BE2C (cell line): Measurements from ENCODE around the gene PRR5L.

ENCODE experiments used
- DNase-seq: peaks from one replicate; pipeline ENCODE4 v3.0.0-alpha.2; 2020
- H3K27me3 ChIP-seq: fragments of 250-450 bp; sonication (Bioruptor Pico); 2 replicates; pipeline ENCODE4 v1.5.1; 2020; ENCODE audit warnings: mild to moderate bottlenecking
- H3K36me3 ChIP-seq: fragments of 250-450 bp; sonication (Bioruptor Pico); 2 replicates; pipeline ENCODE4 v1.5.1; 2020; ENCODE audit warnings: mild to moderate bottlenecking
- H3K4me1 ChIP-seq: fragments of 250-450 bp; sonication (Bioruptor Pico); 2 replicates; pipeline ENCODE4 v1.5.1; 2020
- H3K4me3 ChIP-seq: 2 replicates; pipeline ENCODE4 v1.5.1; 2011; ENCODE audit warnings: low read depth, low read length
- H3K9me3 ChIP-seq: fragments of 250-450 bp; sonication (Bioruptor Pico); 2 replicates; pipeline ENCODE4 v1.5.1; 2020
- TF ChIP-seq, protein P1 (sequence below): IDR thresholded peaks from 2 replicates; pipeline ENCODE4 v1.5.1; 2012; ENCODE audit warnings: mild to moderate bottlenecking, low read depth, low read length

Gene PRR5L

DNA sequence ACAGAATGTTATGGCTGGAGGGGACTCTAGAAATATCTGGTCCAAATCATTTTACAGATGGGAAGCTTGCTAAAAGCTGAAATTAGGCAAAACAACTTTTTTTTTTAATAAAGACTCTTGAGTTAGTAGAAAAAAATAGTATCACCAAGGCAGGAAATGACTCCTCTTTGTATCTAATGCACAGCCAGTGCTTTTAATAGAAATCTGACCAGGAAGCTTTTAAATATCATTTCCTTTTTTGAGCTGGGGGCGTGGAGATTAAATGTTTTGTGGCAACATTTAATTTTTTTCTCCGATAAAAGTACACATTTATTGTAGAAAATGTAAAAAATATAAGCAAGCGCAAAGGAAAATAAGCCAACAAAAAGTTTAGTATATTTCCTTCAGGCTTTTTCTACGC is 191.5 kb downstream of the PRR5L start:
- no peak overlapping the region for H3K4me3 ChIP-seq
- no peaks in the 10 kb centered on the region for H3K9me3 ChIP-seq
- TF ChIP-seq, protein P1, sequence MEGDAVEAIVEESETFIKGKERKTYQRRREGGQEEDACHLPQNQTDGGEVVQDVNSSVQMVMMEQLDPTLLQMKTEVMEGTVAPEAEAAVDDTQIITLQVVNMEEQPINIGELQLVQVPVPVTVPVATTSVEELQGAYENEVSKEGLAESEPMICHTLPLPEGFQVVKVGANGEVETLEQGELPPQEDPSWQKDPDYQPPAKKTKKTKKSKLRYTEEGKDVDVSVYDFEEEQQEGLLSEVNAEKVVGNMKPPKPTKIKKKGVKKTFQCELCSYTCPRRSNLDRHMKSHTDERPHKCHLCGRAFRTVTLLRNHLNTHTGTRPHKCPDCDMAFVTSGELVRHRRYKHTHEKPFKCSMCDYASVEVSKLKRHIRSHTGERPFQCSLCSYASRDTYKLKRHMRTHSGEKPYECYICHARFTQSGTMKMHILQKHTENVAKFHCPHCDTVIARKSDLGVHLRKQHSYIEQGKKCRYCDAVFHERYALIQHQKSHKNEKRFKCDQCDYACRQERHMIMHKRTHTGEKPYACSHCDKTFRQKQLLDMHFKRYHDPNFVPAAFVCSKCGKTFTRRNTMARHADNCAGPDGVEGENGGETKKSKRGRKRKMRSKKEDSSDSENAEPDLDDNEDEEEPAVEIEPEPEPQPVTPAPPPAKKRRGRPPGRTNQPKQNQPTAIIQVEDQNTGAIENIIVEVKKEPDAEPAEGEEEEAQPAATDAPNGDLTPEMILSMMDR: no peak
- H3K27me3 ChIP-seq: no peaks in the 10 kb centered on the region
- no peaks in the 10 kb centered on the region for H3K4me1 ChIP-seq
- DNase-seq: no peak
- peaks cover 4% of the 10 kb centered on the region; the same call in 1 of the 2 replicates for H3K36me3 ChIP-seq

DNA sequence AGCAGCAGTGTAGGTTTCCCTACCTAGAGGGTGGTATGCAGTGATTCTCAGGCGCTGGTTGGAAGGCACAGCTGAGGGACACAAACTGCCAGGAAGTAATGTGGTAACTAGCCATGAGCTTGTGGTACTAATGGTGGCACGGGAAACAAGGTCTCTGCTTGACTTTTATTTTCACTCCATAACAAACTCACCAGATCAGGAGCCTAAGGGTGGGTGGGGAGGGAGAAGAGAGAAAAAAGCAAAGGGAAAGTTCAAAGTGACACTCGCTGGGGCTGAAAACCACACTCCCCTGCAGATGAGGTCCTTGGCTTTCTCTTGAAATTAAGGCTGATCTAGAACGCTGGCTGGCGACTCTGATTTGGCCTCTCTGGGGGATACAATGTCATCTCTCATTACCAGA is 192.0 kb downstream of the PRR5L start:
- Histone ChIP-seq H3K4me1 (no peaks in the 10 kb centered on the region), H3K9me3 (no peaks in the 10 kb centered on the region), H3K36me3 (peaks cover 4% of the 10 kb centered on the region; the same call in 1 of the 2 replicates), H3K4me3 (no peak overlapping the region), H3K27me3 (no peaks in the 10 kb centered on the region)
- DNase-seq: no peak
- TF ChIP-seq, protein P1: no peak

DNA sequence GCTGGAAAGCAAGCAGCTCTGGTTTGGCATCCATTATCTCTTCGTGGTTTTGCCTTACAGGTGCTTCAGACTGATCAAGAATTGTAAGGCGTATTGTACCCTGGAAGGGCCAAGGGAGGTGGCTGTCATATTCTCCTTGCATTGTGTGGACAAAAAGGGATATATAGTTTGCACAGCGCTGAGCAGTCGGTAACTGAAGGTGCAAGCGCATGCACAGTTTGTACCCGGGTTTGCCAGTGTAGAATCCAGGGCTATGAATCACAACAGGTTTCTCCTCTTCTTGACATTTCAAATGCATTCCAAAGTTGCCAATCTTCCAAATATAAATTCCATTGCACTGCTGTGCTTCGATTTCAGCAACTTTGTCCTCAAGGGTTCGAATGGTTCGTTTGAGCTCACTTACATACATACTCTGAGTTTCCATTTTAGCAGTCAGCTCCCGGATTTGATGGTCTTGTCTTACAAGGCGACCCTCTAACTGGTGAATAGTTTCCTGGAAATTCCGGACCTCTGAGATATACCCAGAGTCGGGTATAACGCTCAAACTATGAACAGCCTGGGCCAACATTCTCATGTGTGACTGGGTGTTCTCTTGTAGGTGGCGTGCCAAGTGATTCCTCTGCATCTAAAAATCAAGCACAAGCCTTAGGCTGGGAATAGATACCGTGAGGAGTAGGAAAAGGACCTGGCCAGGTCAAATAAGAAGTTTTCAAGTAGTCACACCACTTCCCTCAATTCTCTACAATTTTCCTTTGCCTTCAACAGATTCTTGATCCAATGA is 194.1 kb downstream of the PRR5L start:
- no peaks in the 10 kb centered on the region for H3K27me3 ChIP-seq
- TF ChIP-seq, protein P1: no peak
- no peak for DNase-seq
- no peaks in the 10 kb centered on the region for H3K4me1 ChIP-seq
- H3K4me3 ChIP-seq: no peak overlapping the region
- no peaks in the 10 kb centered on the region for H3K9me3 ChIP-seq
- peaks cover 4% of the 10 kb centered on the region; the same call in 1 of the 2 replicates for H3K36me3 ChIP-seq

DNA sequence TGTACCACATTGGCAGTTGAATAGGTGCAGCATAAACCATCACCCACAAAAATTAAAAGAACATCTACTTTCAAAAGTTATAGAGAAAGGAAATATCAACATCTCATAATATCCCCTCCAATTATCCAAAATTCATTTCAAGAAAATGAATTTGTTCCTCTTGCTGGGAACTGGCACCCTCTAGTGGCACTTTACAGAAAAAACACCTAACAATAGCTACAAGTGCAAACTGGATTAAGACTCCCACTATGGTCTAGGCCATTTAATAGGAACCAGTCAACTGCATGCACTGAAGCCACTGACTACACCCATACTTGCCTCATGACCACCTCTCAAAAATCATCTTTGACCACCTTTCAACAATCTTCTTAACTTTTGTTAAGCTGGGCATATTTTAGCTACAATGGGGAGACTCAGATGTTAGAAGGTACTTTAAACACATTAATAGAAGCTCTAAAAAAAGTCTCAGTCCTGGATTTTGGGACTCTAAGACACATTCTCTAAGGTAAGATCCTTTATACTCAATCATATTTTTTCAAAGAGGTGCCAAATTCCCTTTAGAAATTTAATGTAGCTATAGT is 196.7 kb downstream of the PRR5L start:
- peaks cover 4% of the 10 kb centered on the region for H3K36me3 ChIP-seq
- H3K4me3 ChIP-seq: no peak overlapping the region
- TF ChIP-seq, protein P1: peak; percentile 73
- no peaks in the 10 kb centered on the region for H3K9me3 ChIP-seq
- H3K27me3 ChIP-seq: no peaks in the 10 kb centered on the region
- no peaks in the 10 kb centered on the region for H3K4me1 ChIP-seq
- no peak for DNase-seq

DNA sequence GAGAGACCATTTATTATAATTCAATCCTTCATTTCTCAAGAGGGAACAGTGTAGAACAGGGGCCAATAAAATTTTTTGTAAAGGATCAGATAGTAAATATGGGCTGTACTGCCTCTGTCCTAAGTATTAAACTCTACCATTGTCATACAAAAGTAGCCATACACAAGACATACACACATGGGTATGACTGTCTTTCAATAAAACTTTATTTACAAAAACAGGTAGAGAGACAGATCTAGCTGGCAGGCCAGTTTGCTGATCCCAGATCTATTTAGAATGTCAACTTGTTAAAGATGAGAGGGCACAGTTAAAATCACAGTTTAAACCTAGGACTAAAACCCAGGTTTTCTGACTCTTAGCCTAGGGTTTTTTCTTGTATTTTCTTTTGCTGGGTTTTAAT is 197.2 kb downstream of the PRR5L start:
- Histone ChIP-seq H3K4me3 (no peak overlapping the region), H3K4me1 (no peaks in the 10 kb centered on the region), H3K27me3 (no peaks in the 10 kb centered on the region), H3K9me3 (no peaks in the 10 kb centered on the region), H3K36me3 (peaks cover 4% of the 10 kb centered on the region)
- no peak for DNase-seq
- TF ChIP-seq, protein P1: no peak

DNA sequence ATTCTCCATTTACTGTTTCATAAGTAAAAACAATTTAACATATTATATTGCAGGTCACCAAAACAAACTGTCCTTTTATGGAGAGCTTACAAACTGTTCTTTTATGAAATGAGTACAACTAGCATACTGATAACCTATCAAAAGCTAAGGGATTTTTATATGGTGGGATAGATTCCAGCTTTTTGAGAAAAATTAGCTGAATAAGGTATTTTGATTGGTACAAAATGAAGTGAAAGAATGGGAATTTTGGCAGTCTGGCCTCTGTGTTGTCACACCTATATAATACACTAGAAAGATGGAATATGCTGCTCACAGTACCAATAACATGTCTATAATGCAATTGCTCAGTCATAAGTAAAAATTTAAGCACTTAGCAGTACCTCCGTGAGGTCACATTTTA is 202.6 kb downstream of the PRR5L start:
- H3K36me3 ChIP-seq: no peaks in the 10 kb centered on the region; the same call in 1 of the 2 replicates
- TF ChIP-seq, protein P1: no peak
- no peak overlapping the region for H3K4me3 ChIP-seq
- H3K4me1 ChIP-seq: no peaks in the 10 kb centered on the region
- no peaks in the 10 kb centered on the region for H3K27me3 ChIP-seq
- no peak for DNase-seq
- no peaks in the 10 kb centered on the region for H3K9me3 ChIP-seq
